IPS-NIHi7 (cell line): ENCODE results near the gene PLET1.

ENCODE experiments used
- DNase-seq: peaks from one replicate; pipeline ENCODE4 v3.0.0; 2012; ENCODE audit warnings: mixed read lengths; ENCODE audit errors: extremely low spot score

PLET1 gene

GRCh38 chr11:112238041-112238440, 22.6 kb downstream of the PLET1 start:
- no peak for DNase-seq

GRCh38 chr11:112237451-112237850, 23.2 kb downstream of the PLET1 start:
- DNase-seq = no peak

GRCh38 chr11:112235750-112236390, 24.8 kb downstream of the PLET1 start:
- no peak for DNase-seq

GRCh38 chr11:112231952-112232351, 28.7 kb downstream of the PLET1 start:
- DNase-seq = no peak

GRCh38 chr11:112229746-112230433, 30.8 kb downstream of the PLET1 start:
- DNase-seq = no peak

GRCh38 chr11:112229159-112229558, 31.5 kb downstream of the PLET1 start:
- no peak for DNase-seq

GRCh38 chr11:112228706-112229105, 32.0 kb downstream of the PLET1 start:
- DNase-seq = no peak

GRCh38 chr11:112227471-112227870, 33.2 kb downstream of the PLET1 start:
- DNase-seq = no peak

GRCh38 chr11:112226831-112227401, 33.7 kb downstream of the PLET1 start:
- DNase-seq = peak; percentile 21

GRCh38 chr11:112226062-112226830, 34.4 kb downstream of the PLET1 start, which contains the start of gene PTS:
TSS of gene PTS (plus strand) at chr11:112226428. CDS start at chr11:112226444, 16 bp downstream.
- DNase-seq = peak; percentile 99

GRCh38 chr11:112225753-112226061, 35.0 kb downstream of the PLET1 start:
- DNase-seq = no peak

GRCh38 chr11:112223754-112224532, 36.7 kb downstream of the PLET1 start:
- DNase-seq = no peak

- no peak for DNase-seq
These were observed 37.5 kb downstream of the PLET1 start for GRCh38 chr11:112223121-112223520.

GRCh38 chr11:112222303-112222702, 38.4 kb downstream of the PLET1 start:
- DNase-seq = no peak

- no peak for DNase-seq
These were observed 39.3 kb downstream of the PLET1 start for GRCh38 chr11:112221274-112221835.

- DNase-seq = peak; percentile 76
These were observed 41.0 kb downstream of the PLET1 start for GRCh38 chr11:112219476-112220232.

GRCh38 chr11:112216561-112217105, 44.0 kb downstream of the PLET1 start:
- DNase-seq = no peak

GRCh38 chr11:112215621-112216020, 45.0 kb downstream of the PLET1 start:
- no peak for DNase-seq

- DNase-seq = no peak
These were observed 46.9 kb downstream of the PLET1 start for GRCh38 chr11:112213753-112214152.

GRCh38 chr11:112212710-112213109, 48.0 kb downstream of the PLET1 start:
- DNase-seq = no peak
